Measurements from ENCODE around the gene ZFAND6. TPM values are rescaled to one million over a fixed set of nuclear protein-coding genes. Genes with fewer than 3 reads are reported as not detected.
A peak's percentile ranks its signal among the peaks of the same experiment; 100 is the strongest.

The ZFAND6 gene
- total and polyA plus RNA-seq, 8 donors: 71.0 to 137 (median 117) TPM

DNA sequence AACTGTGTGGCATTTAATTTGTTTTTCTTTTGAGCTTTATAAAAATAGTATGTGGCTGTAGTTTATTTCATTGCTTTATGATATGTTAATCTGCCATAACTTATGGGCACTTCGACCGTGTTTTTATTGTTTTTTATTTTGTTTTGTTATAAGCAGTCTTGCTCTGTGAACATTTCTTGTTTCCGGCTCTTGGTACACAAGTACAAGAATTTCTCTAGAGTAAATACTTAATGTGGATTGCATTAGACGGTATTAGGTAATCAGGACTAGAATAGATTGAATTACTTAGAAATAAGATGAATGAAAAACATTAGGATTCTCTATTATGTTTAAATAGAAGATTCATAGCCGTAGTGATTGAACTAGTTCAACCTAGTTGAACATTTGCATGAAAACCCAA is 2.1 kb downstream of the ZFAND6 start:
- DNase-seq (peak in 1 of 4 donors; percentile 30), ATAC-seq (no peak)
- H3K4me1 ChIP-seq: peaks cover 0 to 38% of the 10 kb centered on the region in 2 donors
- H3K4me3 ChIP-seq: peak overlapping the region in 1 of 2 donors; percentile 80
- TF ChIP-seq, protein P1, sequence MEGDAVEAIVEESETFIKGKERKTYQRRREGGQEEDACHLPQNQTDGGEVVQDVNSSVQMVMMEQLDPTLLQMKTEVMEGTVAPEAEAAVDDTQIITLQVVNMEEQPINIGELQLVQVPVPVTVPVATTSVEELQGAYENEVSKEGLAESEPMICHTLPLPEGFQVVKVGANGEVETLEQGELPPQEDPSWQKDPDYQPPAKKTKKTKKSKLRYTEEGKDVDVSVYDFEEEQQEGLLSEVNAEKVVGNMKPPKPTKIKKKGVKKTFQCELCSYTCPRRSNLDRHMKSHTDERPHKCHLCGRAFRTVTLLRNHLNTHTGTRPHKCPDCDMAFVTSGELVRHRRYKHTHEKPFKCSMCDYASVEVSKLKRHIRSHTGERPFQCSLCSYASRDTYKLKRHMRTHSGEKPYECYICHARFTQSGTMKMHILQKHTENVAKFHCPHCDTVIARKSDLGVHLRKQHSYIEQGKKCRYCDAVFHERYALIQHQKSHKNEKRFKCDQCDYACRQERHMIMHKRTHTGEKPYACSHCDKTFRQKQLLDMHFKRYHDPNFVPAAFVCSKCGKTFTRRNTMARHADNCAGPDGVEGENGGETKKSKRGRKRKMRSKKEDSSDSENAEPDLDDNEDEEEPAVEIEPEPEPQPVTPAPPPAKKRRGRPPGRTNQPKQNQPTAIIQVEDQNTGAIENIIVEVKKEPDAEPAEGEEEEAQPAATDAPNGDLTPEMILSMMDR (IDR thresholded peaks at IDR 0.05): no peak
- H3K27ac ChIP-seq: no peak overlapping the region
- H3K9me3 ChIP-seq: no peaks in the 10 kb centered on the region
- H3K36me3 ChIP-seq: no peaks in the 10 kb centered on the region
- intact Hi-C loops (cut with DNase I): no loop called here
- H3K27me3 ChIP-seq: no peaks in the 10 kb centered on the region

DNA sequence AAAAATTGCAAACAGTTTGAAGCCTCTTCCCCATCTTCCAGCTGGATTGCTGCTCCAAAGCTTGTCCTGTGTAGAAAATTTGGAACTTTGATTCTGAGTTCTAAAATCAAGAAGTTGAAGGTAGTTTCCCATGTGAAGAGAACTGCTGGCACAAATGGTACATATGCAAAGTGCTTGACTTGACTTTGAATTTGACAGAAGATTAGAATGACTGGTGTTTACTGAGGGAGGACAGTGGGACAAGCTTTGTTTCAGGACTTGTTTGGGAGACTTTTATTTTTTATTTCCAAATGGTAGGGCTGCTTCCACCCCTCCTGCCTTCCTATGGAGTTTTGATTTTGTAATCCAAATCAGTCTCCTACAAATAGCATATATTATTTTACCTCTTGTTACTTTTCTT is 7.4 kb downstream of the ZFAND6 start:
- Histone ChIP-seq H3K27ac (no peak overlapping the region), H3K36me3 (no peaks in the 10 kb centered on the region), H3K4me3 (no peak overlapping the region), H3K4me1 (peaks cover 12 to 44% of the 10 kb centered on the region in 2 donors), H3K27me3 (no peaks in the 10 kb centered on the region), H3K9me3 (no peaks in the 10 kb centered on the region)
- DNase-seq (no peak), ATAC-seq (no peak)
- intact Hi-C loops (cut with DNase I): no loop called here
- TF ChIP-seq, protein P1 (IDR thresholded peaks at IDR 0.05): no peak

DNA sequence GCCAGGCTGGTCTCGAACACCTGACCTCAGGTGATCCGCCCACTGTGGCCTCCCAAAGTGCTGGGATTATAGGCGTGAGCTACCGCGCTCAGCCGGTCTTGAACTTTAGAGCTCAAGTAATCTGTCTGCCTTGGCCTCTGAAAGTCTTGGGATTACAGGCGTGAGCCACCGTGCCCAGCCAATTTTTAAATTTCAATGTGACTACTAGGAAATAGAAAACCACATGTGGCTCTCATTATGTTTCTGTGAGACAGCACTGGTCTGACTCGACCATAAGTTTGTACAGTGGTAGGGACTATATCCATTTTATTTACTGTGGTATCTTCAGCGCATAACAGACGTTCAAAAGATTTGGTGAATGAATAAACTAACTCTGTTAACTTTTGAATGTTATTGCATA is 9.1 kb downstream of the ZFAND6 start:
- Histone ChIP-seq H3K27ac (no peak overlapping the region), H3K36me3 (no peaks in the 10 kb centered on the region), H3K9me3 (no peaks in the 10 kb centered on the region), H3K4me1 (peaks cover 16 to 47% of the 10 kb centered on the region in 2 donors), H3K27me3 (no peaks in the 10 kb centered on the region), H3K4me3 (no peak overlapping the region)
- TF ChIP-seq, protein P1 (IDR thresholded peaks at IDR 0.05): no peak
- no peak for DNase-seq
- ATAC-seq: no peak
- intact Hi-C loops (cut with DNase I): no loop called here

DNA sequence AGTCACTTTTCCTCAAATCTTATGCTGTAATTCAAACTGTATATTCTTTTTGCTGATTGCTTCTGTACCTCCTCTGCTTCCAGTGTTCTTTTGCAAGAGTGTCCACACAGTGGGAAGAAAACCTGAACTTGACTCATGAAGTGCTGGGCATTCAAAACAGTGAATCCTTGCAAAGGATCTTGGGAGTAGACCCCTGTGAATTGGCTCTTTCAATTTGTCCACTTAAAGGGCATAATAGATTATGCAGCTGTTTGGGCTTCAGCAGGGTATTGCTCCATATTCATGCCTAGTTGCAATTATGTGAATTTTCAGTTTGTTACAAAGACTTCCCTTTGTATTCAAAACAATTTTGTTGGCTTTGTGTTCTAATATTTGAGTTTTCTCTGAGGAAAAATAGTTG is 11.4 kb downstream of the ZFAND6 start:
- no peaks in the 10 kb centered on the region for H3K36me3 ChIP-seq
- peak in 1 of 4 donors; percentile 53 for DNase-seq

DNA sequence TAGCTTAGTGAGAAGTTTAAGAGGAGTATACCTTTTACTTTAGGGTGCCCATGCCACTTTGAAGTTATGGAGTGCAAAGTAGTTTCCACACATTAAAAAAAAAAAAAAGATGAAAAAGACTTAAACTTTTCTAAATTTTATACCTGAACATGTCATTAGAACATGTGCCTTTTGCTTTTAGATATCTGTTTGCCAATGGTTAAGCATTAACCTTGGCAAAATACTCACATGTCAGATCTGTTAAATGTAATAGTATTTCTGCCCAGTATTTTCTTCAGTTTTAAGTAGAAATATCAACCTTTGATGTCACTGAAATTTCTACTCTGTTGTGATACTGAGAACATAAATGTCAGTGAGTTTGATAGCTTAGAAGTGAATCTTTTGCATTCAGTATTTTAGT is 12.2 kb downstream of the ZFAND6 start:
- Histone ChIP-seq H3K4me3 (no peak overlapping the region), H3K4me1 (peaks cover 18 to 64% of the 10 kb centered on the region in 2 donors), H3K27me3 (no peaks in the 10 kb centered on the region), H3K27ac (no peak overlapping the region), H3K9me3 (no peaks in the 10 kb centered on the region), H3K36me3 (no peaks in the 10 kb centered on the region)
- intact Hi-C loops (cut with DNase I): no loop called here
- no peak for DNase-seq
- ATAC-seq: no peak
- TF ChIP-seq, protein P1 (IDR thresholded peaks at IDR 0.05): no peak

More for the DNA sequence above, 11.4 kb downstream of the ZFAND6 start:
- Histone ChIP-seq H3K27ac (no peak overlapping the region), H3K4me3 (no peak overlapping the region), H3K4me1 (peaks cover 18 to 58% of the 10 kb centered on the region in 2 donors), H3K27me3 (no peaks in the 10 kb centered on the region), H3K9me3 (no peaks in the 10 kb centered on the region)
- intact Hi-C loops (cut with DNase I): no loop called here
- TF ChIP-seq, protein P1 (IDR thresholded peaks at IDR 0.05): no peak
- no peak for ATAC-seq

Measured in left lung (tissue), 10 donors.